LNCaP clone FGC (cell line): ENCODE measurements around the gene ATP10B.

Experiments
- DNase-seq: peaks from one replicate; pipeline ENCODE4 v3.0.0-alpha.2; 2011; ENCODE audit warnings: low read depth
- H3K4me3 ChIP-seq: 2 replicates; pipeline ENCODE4 v1.5.1; 2011; ENCODE audit warnings: mild to moderate bottlenecking, low read depth, low read length, control low read depth
- TF ChIP-seq, protein P1 (sequence below): IDR thresholded peaks from 2 replicates; pipeline ENCODE4 v1.5.1; 2012; ENCODE audit warnings: mild to moderate bottlenecking; ENCODE audit not compliant: control insufficient read depth, insufficient read depth; ENCODE audit errors: extremely low read depth

ATP10B gene

DNA sequence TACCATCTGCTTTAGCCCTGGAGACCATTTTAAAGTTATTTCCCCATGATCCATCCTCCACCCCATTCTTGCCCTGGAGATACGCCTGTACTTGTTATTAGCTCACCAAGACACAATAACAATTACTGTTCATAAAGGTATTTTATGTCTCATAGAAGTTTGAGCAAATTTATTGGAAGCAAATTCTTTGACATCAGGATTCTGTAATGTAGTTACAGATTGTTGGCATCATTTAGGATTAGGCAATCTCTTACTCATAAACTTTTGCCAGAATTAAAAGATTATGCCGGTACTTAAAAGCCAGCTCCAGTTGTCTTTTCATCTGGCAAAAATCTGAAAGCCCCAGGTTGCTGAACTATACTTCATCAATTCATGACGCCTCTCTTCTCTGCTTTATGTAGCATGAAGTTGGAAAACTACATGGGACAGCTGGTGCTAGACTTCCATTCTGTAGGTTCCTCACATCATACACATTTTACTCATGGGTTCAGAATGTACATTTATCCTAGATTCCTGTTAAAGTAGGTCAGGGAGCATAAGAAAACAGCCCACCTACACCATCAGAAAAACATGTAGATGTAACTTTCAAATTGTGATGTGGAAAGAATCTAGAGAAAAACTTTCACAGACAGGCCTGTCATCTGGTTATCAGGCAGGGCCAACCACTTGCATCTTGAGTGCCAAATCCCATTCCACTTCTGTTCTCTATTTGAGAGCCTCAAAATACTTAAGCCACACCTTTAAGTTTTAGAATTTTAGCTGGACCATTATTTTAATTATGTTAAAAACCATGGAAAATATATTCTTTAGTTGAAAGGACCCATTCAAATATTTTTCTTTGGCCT is 14.0 kb downstream of the ATP10B start:
- TF ChIP-seq, protein P1, sequence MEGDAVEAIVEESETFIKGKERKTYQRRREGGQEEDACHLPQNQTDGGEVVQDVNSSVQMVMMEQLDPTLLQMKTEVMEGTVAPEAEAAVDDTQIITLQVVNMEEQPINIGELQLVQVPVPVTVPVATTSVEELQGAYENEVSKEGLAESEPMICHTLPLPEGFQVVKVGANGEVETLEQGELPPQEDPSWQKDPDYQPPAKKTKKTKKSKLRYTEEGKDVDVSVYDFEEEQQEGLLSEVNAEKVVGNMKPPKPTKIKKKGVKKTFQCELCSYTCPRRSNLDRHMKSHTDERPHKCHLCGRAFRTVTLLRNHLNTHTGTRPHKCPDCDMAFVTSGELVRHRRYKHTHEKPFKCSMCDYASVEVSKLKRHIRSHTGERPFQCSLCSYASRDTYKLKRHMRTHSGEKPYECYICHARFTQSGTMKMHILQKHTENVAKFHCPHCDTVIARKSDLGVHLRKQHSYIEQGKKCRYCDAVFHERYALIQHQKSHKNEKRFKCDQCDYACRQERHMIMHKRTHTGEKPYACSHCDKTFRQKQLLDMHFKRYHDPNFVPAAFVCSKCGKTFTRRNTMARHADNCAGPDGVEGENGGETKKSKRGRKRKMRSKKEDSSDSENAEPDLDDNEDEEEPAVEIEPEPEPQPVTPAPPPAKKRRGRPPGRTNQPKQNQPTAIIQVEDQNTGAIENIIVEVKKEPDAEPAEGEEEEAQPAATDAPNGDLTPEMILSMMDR, result no peak
- no peak for DNase-seq
- no peak overlapping the region for H3K4me3 ChIP-seq

DNA sequence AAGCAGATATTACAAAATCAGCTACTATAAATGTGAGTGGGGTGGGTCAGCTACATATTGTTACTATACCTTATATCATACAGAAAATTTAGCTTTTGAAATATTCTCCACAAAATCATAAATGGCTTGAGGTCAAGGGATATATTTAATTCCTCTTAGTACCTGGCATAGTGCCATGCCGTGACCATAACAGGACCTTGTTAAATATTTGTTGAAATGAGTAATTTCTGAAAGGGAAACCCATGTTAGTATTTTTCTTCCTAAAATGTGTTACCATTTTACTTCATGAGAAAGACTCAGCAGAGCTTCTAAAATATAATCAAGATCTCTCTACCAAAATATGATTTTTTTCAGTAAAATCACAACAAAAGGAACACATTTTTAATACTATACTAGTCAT is 14.8 kb downstream of the ATP10B start:
- no peak for DNase-seq
- H3K4me3 ChIP-seq, result no peak overlapping the region
- TF ChIP-seq, protein P1, result no peak

DNA sequence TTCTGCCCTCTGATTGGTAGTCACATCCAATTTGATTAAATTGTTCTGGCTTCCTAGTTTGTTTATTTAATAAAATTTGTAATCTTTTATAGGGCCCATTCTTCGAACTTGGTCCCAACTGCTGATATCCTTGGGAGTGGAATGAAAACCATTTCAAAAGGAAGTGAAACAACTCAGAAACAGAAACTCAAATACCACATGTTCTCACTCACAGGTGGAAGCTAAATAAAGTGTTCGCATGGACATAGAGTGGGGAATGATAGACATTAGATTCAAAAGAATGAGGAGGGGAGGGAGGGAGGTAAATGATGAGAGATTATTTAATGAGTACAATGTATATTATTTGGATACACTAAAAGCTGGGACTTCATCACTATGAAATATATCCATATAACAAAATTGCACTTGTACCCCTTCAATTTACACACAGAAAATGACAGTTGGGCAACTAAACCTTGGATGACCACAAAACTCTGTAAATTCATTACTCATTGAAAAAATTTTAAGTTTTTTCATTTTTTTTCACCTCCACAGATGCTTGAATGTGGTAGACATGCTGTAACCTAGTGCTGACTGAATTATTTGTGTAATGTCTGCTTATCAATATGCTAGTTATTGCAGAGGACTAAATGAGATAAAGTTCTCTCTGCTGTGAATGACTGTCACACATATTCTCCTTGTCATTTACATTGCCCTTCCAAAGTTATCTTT is 16.0 kb downstream of the ATP10B start:
- TF ChIP-seq, protein P1, result no peak
- DNase-seq, result no peak

DNA sequence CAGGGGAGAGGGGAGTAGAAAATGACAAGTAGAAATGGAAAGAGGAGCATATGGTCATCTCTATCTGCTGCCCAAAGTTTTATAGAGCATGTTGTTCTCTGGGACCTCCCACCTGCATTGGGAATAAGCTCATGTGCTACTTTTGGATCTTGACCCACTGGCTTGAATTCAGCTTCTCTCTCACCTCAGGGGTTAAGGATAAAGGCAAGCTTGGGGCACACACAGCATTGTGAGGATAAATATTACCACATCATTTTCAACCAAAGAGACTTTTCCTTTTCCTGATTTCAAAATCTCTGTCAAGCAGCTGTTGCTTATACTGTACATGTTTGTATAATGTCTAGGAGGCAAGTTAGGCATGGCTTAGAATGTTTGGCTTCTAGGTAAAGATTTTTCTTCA is 16.6 kb downstream of the ATP10B start:
- DNase-seq, result no peak
- TF ChIP-seq, protein P1, result no peak
- H3K4me3 ChIP-seq, result no peak overlapping the region

More for the DNA sequence above, 16.0 kb downstream of the ATP10B start:
- no peak overlapping the region for H3K4me3 ChIP-seq

DNA sequence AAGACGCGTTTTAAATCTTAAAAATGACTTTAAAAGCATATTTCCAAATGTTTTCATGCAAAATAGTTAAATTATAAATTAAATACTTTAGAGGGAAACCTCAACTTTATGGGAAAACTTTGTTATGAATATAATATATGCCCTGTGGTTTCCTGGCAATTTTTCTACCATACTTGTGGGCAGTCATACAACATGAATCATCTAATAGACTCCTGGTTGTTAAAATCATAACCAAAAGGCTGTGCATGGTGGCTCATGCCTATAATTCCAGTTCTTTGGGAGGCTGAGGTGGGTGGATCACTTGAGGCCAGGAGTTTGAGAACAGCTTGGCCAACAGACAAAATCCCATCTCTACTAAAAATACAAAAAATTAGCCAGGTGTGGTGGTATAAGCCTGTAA is 18.2 kb downstream of the ATP10B start:
- DNase-seq, result no peak
- TF ChIP-seq, protein P1, result no peak
- no peak overlapping the region for H3K4me3 ChIP-seq

DNA sequence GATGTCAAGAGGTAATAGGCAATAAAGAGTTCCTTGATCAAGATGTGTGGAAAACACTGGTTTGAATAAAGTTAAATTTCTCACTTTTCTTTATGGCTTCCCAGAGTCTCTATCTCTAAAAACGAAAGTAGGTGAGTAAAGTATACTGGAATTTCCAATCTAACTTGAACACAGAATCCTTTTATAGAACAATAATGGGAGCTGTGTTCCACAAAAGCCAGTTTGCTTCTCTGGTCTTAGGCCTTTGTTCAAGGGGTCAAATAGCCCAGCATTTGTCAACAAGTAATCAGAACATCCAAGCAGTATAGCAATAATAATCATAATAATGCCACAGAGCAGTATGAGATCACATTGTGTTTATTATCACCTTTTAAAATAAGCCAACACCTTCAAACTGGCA is 20.2 kb downstream of the ATP10B start:
- TF ChIP-seq, protein P1, result no peak
- H3K4me3 ChIP-seq, result no peak overlapping the region
- no peak for DNase-seq
